B cell (primary cell): ENCODE measurements around the gene SCAMP1. TPM values are rescaled to one million over a fixed set of nuclear protein-coding genes. Genes with fewer than 3 reads are reported as not detected.

Experiments
- ATAC-seq: fragments of 200-7000 bp; cut with Tn5 transposase; one replicate; pipeline ENCODE4 v1.10.0; 2021; ENCODE audit warnings: low read depth, mild to moderate bottlenecking, moderate number of reproducible peaks, moderate library complexity
- CTCF ChIA-PET: fragments of 350-600 bp; sonication (Branson Sonifier 250); formaldehyde crosslinking; loops from one replicate; lab custom pipeline; 2021; ENCODE audit warnings: antibody characterized with exemption, inconsistent platforms; lab: Charles Lee
- POLR2A ChIA-PET: fragments of 350-600 bp; sonication (Branson Sonifier 250); formaldehyde crosslinking; loops from one replicate; lab custom pipeline; 2021; ENCODE audit warnings: antibody characterized with exemption; lab: Charles Lee
- DNase-seq: peaks from one replicate; pipeline ENCODE4 v3.0.0; 2013
- H2AFZ ChIP-seq: 2 replicates; pipeline ENCODE4 v1.6.1; 2012; ENCODE audit warnings: mild to moderate bottlenecking, low read depth, low read length; ENCODE audit not compliant: insufficient read depth, poor library complexity, severe bottlenecking
- H3K27ac ChIP-seq, 2 donors: 1 replicate in 1 of 2; 2 replicates in 1 of 2; pipeline ENCODE4 v1.5.1; 2012 to 2013; ENCODE audit warnings: low read length in 2 of 2, mild to moderate bottlenecking in 2 of 2, moderate library complexity in 1 of 2
- H3K27me3 ChIP-seq, 4 experiments: fragments of 200-600 bp in 1 of 4; sonication (generic) in 1 of 4; replicated peaks in 1 of 4; 1 replicate in 2 of 4; 2 replicates in 2 of 4; pipeline versions ENCODE4 v1.6.1 to v1.7.0; 2013 to 2016; ENCODE audit warnings: low read length in 3 of 4, mild to moderate bottlenecking in 2 of 4, mixed read lengths in 1 of 4, moderate library complexity in 1 of 4; ENCODE audit not compliant: insufficient read depth in 4 of 4, control insufficient read depth in 3 of 4; ENCODE audit errors: control extremely low read depth in 1 of 4
- H3K36me3 ChIP-seq, 2 experiments: replicated peaks in 1 of 2; 1 replicate in 1 of 2; 2 replicates in 1 of 2; pipeline versions ENCODE4 v1.6.1 to v1.7.1; 2013; ENCODE audit warnings: low read length in 1 of 2; ENCODE audit not compliant: insufficient read depth in 2 of 2, control insufficient read depth in 1 of 2; ENCODE audit errors: control extremely low read depth in 1 of 2, extremely low read depth in 1 of 2
- H3K4me1 ChIP-seq, 2 donors: fragments of 200-600 bp in 1 of 2; sonication (generic) in 1 of 2; 1 replicate in 1 of 2; 2 replicates in 1 of 2; pipeline versions ENCODE4 v1.5.1 to v1.6.1; 2013 to 2017; ENCODE audit warnings: low read length in 2 of 2; ENCODE audit not compliant: control insufficient read depth in 2 of 2, insufficient read depth in 2 of 2
- H3K4me2 ChIP-seq: replicated peaks from 2 replicates; pipeline ENCODE3; 2012; ENCODE audit warnings: mild to moderate bottlenecking, low read depth, low read length; ENCODE audit not compliant: poor library complexity, severe bottlenecking
- H3K4me3 ChIP-seq, 5 experiments: fragments of 200-600 bp in 1 of 5; sonication (generic) in 1 of 5; 1 replicate in 3 of 5; 2 replicates in 2 of 5; pipeline versions ENCODE4 v1.5.1 to v1.7.0; 2011 to 2016; ENCODE audit warnings: low read length in 4 of 5, mild to moderate bottlenecking in 4 of 5, low read depth in 2 of 5, control low read depth in 1 of 5, moderate library complexity in 1 of 5; ENCODE audit not compliant: insufficient read depth in 1 of 5; ENCODE audit errors: control extremely low read depth in 1 of 5, extremely low read depth in 1 of 5
- H3K79me2 ChIP-seq: fragments of 200-600 bp; sonication (generic); one replicate; pipeline ENCODE4 v1.6.0; 2016; ENCODE audit warnings: low read length; ENCODE audit not compliant: control insufficient read depth, insufficient read depth
- H3K9ac ChIP-seq: fragments of 200-600 bp; sonication (generic); 2 replicates; pipeline ENCODE4 v1.6.1; 2017; ENCODE audit warnings: mild to moderate bottlenecking, low read length, moderate library complexity
- H3K9me3 ChIP-seq, 3 donors: one replicate each; pipeline versions ENCODE4 v1.6.1 to v1.7.1; 2013; ENCODE audit warnings: low read length in 2 of 3; ENCODE audit not compliant: control insufficient read depth in 2 of 3, insufficient read depth in 1 of 3; ENCODE audit errors: control extremely low read depth in 1 of 3
- H4K20me1 ChIP-seq: 2 replicates; pipeline ENCODE4 v1.6.0; 2012; ENCODE audit warnings: mild to moderate bottlenecking, low read length; ENCODE audit not compliant: insufficient read depth, control insufficient read depth, poor library complexity, severe bottlenecking
- H3K27ac Mint-ChIP-seq: one replicate; pipeline ENCODE4 v1.8.0; 2021; ENCODE audit warnings: mixed read lengths
- H3K27me3 Mint-ChIP-seq: one replicate; pipeline ENCODE4 v1.8.0; 2021; ENCODE audit warnings: mixed read lengths
- H3K4me1 Mint-ChIP-seq: one replicate; pipeline ENCODE4 v1.8.0; 2021; ENCODE audit warnings: mixed read lengths
- H3K4me3 Mint-ChIP-seq: one replicate; pipeline ENCODE4 v1.8.0; 2021; ENCODE audit warnings: mixed read lengths
- H3K9me3 Mint-ChIP-seq: one replicate; pipeline ENCODE4 v1.8.0; 2022; ENCODE audit warnings: mixed read lengths; ENCODE audit not compliant: insufficient read depth
- EZH2 ChIP-seq: IDR thresholded peaks from 2 replicates; pipeline ENCODE4 v1.6.1; 2012; ENCODE audit warnings: borderline replicate concordance, low read depth, mild to moderate bottlenecking, moderate library complexity, low read length; ENCODE audit not compliant: insufficient read depth, poor library complexity, severe bottlenecking
- WGBS: methylation state at CpG from one replicate; pipeline ENCODE4 v1.1.5; 2013; ENCODE audit warnings: missing lambda C conversion rate; ENCODE audit not compliant: insufficient coverage; 5-methylcytosine and 5-hydroxymethylcytosine counted together
- intact Hi-C: fragments of 100-400 bp; cut with micrococcal nuclease; formaldehyde crosslinking; loops from one replicate; pipeline ENCODE4 v1.10.0; 2022
- polyA plus RNA-seq: library from polyadenylated mRNA; depleted of rRNA; stranded (reverse); fragments of >200 nt; gene quantifications from 2 replicates; pipeline ENCODE4 v1.2.3, GENCODE V29; 2012
- total RNA-seq, 2 donors: library from RNA; stranded (reverse); fragments of 120-200 nt in 1 of 2; gene quantifications; 1 replicate in 1 of 2; 2 replicates in 1 of 2; pipeline versions ENCODE4 v1.2.3 to v1.2.4, GENCODE V29; 2013 to 2022
- TF ChIP-seq, protein P1 (sequence below): fragments of 200-600 bp; IDR thresholded peaks from one replicate; pipeline ENCODE4 v1.8.0; 2022; ENCODE audit warnings: antibody characterized with exemption, mild to moderate bottlenecking

SCAMP1 gene
- total and polyA plus RNA-seq, 2 donors (not counting 1 experiment from before 2014, with no cell fraction given), result 3.8 to 25.4 TPM

DNA sequence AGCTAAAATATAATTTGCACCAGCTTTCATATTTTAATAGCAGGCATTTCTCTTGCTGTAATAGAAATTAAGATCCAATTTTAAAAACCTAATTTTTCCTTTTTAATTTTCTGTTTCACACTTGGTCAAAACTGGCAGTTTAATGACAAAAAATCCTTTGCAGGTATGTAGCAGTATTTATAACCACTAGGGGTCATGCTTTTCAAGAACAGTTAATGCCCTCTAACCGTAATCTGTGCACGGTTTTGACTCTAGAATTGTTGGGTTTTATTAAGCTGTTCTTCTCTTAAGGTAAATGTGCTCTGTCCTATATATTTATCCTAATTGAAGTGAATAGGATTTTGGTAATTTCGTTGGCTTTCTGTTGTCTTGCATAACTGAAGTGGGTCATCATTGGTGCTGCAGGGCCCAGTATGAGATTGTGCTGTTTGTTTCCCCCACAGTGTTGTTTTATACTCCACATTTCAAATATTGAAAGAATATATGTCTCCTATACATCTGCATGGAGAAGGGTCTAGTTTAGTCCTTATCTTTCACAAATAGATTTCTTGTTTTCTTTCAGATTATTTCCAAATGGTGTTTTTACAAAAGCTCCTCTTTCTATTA lies 107.4 kb downstream of the SCAMP1 start:
- Histone ChIP-seq H3K36me3 (peaks cover 0 to 15% of the 10 kb centered on the region in 2 experiments), H3K9ac (no peak overlapping the region), H4K20me1 (no peaks in the 10 kb centered on the region), H3K79me2 (no peaks in the 10 kb centered on the region), H3K9me3 (no peaks in the 10 kb centered on the region), H2AFZ (no peak overlapping the region), H3K27me3 (no peaks in the 10 kb centered on the region), H3K4me2 (no peak overlapping the region), H3K27ac (no peak overlapping the region), H3K4me1 (no peaks in the 10 kb centered on the region), H3K4me3 (no peak overlapping the region)
- Mint-ChIP-seq H3K4me3 (no peak overlapping the region), H3K27me3 (no peaks in the 10 kb centered on the region), H3K9me3 (no peaks in the 10 kb centered on the region), H3K27ac (no peak overlapping the region), H3K4me1 (peaks cover 3% of the 10 kb centered on the region)
- no CpG with 5 or more reads among the region's 3 CpGs for WGBS
- intact Hi-C loops, result loop anchor here (1.0 to 2.0 kb wide), 3 partner anchors 497 to 665 kb away; partner anchors contain the start of gene BHMT
- ATAC-seq, result peak; percentile 63
- DNase-seq, result peak; percentile 47
- TF ChIP-seq EZH2, result no peak
- TF ChIP-seq, protein P1, sequence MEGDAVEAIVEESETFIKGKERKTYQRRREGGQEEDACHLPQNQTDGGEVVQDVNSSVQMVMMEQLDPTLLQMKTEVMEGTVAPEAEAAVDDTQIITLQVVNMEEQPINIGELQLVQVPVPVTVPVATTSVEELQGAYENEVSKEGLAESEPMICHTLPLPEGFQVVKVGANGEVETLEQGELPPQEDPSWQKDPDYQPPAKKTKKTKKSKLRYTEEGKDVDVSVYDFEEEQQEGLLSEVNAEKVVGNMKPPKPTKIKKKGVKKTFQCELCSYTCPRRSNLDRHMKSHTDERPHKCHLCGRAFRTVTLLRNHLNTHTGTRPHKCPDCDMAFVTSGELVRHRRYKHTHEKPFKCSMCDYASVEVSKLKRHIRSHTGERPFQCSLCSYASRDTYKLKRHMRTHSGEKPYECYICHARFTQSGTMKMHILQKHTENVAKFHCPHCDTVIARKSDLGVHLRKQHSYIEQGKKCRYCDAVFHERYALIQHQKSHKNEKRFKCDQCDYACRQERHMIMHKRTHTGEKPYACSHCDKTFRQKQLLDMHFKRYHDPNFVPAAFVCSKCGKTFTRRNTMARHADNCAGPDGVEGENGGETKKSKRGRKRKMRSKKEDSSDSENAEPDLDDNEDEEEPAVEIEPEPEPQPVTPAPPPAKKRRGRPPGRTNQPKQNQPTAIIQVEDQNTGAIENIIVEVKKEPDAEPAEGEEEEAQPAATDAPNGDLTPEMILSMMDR, result peak; percentile 90
- POLR2A ChIA-PET, result no interaction called here
- CTCF ChIA-PET, result interaction anchor here (0.6 to 3.1 kb wide), 35 partner anchors 9 to 995 kb away, joined by 3 to 78 read pairs (median 4); no protein-coding TSS in a partner anchor

DNA sequence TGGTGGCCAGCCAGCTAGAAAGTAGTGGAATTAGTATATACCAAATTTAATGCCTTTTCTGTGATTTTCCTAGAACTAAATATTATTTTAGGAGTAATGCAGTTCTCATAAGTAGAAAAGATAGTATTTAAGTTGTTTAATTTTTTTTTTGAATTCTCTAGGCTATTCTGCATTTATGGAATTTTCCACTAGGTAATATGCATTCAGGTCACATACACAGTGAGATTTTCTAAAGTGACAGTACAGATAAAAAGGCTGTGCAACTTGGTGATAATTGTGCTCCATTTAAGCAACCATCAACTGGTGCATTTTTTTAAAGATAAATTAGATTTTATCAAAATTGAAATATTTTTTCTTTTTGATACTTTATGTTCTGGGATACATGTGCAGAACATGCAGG lies 111.5 kb downstream of the SCAMP1 start:
- TF ChIP-seq, protein P1, result no peak
- no peak for TF ChIP-seq EZH2
- POLR2A ChIA-PET, result no interaction called here
- H3K4me1 ChIP-seq, result no peaks in the 10 kb centered on the region
- no peaks in the 10 kb centered on the region for H3K27me3 Mint-ChIP-seq
- no peak overlapping the region for H3K27ac Mint-ChIP-seq
- H3K4me2 ChIP-seq, result no peak overlapping the region
- H3K27me3 ChIP-seq, result no peaks in the 10 kb centered on the region
- no peak overlapping the region for H2AFZ ChIP-seq
- CTCF ChIA-PET, result interaction anchor here (0.6 to 4.3 kb wide), 4 partner anchors 62 to 494 kb away, joined by 3 to 32 read pairs (median 4); no protein-coding TSS in a partner anchor
- no peaks in the 10 kb centered on the region for H3K79me2 ChIP-seq
- H3K4me3 Mint-ChIP-seq, result no peak overlapping the region
- H3K9me3 Mint-ChIP-seq, result no peaks in the 10 kb centered on the region
- DNase-seq (no peak), ATAC-seq (no peak)
- H3K27ac ChIP-seq, result no peak overlapping the region
- H3K9me3 ChIP-seq, result no peaks in the 10 kb centered on the region
- H3K4me3 ChIP-seq, result no peak overlapping the region
- no peaks in the 10 kb centered on the region for H4K20me1 ChIP-seq
- H3K4me1 Mint-ChIP-seq, result peaks cover 3% of the 10 kb centered on the region
- no peak overlapping the region for H3K9ac ChIP-seq
- intact Hi-C loops, result loop anchor here (5.0 kb wide), 1 partner anchor 35 kb away; no protein-coding TSS in a partner anchor
- peaks cover 0 to 3% of the 10 kb centered on the region in 2 experiments for H3K36me3 ChIP-seq
